ENCODE measurements around the gene LUM. TPM values are rescaled to one million over a fixed set of nuclear protein-coding genes. Genes with fewer than 3 reads are reported as not detected.

Gene LUM
- total and polyA plus RNA-seq, 2 of the 4 experiments (the other 2 are of a cell fraction): 50.0 to 70.5 TPM

DNA sequence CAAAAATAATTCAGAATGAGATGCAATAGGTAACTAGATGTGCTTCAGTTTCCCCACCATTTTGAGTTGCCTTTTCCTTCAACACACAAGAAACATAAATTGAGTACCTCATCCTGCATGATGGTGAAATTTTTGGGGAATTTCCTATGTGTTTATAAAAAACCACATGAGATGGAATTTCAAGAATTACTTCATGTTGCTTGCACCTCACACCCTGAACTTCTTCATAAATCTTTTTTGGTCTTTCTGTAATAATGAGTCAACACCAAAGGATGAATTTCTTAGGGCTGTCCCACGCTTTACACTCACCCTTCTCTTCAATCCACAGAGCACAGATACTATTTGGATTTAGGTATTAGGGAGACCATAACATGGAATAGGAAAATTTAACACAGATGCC is 22.6 kb upstream of the LUM start:
- Histone ChIP-seq H3K18ac (ENCODE audit: low read depth, low read length) (peak overlapping the region; percentile 98), H3K4ac (ENCODE audit: low read depth, low read length) (peak overlapping the region; percentile 93), H3K4me1 (ENCODE audit: control insufficient read depth, insufficient read depth, low read length) (peaks cover 9% of the 10 kb centered on the region), H4K91ac (ENCODE audit: insufficient read depth, low read depth, low read length) (peak overlapping the region; percentile 86), H3K14ac (replicated peaks; ENCODE audit: low read depth, low read length) (peak overlapping the region; percentile 93), H4K5ac (ENCODE audit: low read depth, low read length) (peak overlapping the region; percentile 95; the same call in 1 of the 2 replicates), H2BK20ac (ENCODE audit: low read depth, low read length) (peak overlapping the region; percentile 96), H2BK120ac (ENCODE audit: low read depth, low read length) (peak overlapping the region; percentile 98), H3K27me3 (ENCODE audit: control insufficient read depth, insufficient read depth, low read length) (no peaks in the 10 kb centered on the region), H3K9me3 (ENCODE audit: control insufficient read depth, insufficient read depth, low read length) (no peaks in the 10 kb centered on the region), H2AK5ac (ENCODE audit: low read depth, low read length) (peak overlapping the region; percentile 99), H2AK9ac (replicated peaks; ENCODE audit: low read depth, low read length, poor library complexity) (no peak overlapping the region), H3K4me2 (ENCODE audit: low read depth, low read length) (peak overlapping the region; percentile 65; the same call in 1 of the 2 replicates), H3K79me1 (ENCODE audit: low read depth in 1 of 2, low read length in 2 of 2) (peaks cover 0 to 4% of the 10 kb centered on the region in 2 experiments; a peak in 1 of 4 replicates), H3K9ac (ENCODE audit: low read depth, low read length) (peak overlapping the region; percentile 62; the same call in 1 of the 2 replicates), H3K4me3 (ENCODE audit: insufficient read depth, low read depth, low read length) (no peak overlapping the region), H2AFZ (replicated peaks; ENCODE audit: low read length, poor library complexity) (no peak overlapping the region), H3K56ac (ENCODE audit: extremely low read depth, insufficient read depth, low read length) (peak overlapping the region; percentile 84; the same call in 1 of the 2 replicates), H2BK15ac (ENCODE audit: low read depth, low read length) (peak overlapping the region; percentile 99), H4K8ac (ENCODE audit: low read depth in 2 of 2, low read length in 2 of 2) (peak overlapping the region in 1 of 2 experiments; percentile 94; a peak in 2 of 4 replicates), H4K20me1 (ENCODE audit: insufficient read depth, low read length) (no peaks in the 10 kb centered on the region), H3K36me3 (ENCODE audit: control insufficient read depth, insufficient read depth, low read length) (no peaks in the 10 kb centered on the region), H2BK5ac (ENCODE audit: low read depth, low read length, poor library complexity, severe bottlenecking) (peak overlapping the region; percentile 91), H3K23ac (ENCODE audit: low read depth, low read length) (peak overlapping the region; percentile 86; the same call in 1 of the 2 replicates), H3K9me1 (ENCODE audit: insufficient read depth, low read length) (peaks cover 6% of the 10 kb centered on the region), H3K27ac (ENCODE audit: insufficient read depth, low read length) (peak overlapping the region; percentile 83; the same call in 1 of the 2 replicates)
- dilution Hi-C loops (cut with HindIII; ENCODE audit: low sequenced_read_pairs, unreplicated experiment) (no loop called here), intact Hi-C loops (cut with micrococcal nuclease) (no loop called here), in situ Hi-C loops (cut with MboI; ENCODE audit: low sequenced_read_pairs) (no loop called here)
- ChIA-PET CTCF (no interaction called here), POLR2A (ENCODE audit: unreplicated experiment) (no interaction called here)
- peak; percentile 91 for DNase-seq
- peak; percentile 89 for ATAC-seq (ENCODE audit: low read depth)
- peak; percentile 36; the same call in 1 of the 2 replicates for TF ChIP-seq BHLHE40 (IDR thresholded peaks at IDR 0.05; ENCODE audit: low read depth, low read length)
- TF ChIP-seq NFE2L2 (IDR thresholded peaks at IDR 0.05; ENCODE audit: low read depth, low read length): no peak
- no peak for TF ChIP-seq MXI1 (IDR thresholded peaks at IDR 0.05; ENCODE audit: borderline replicate concordance, low read depth, low read length)
- TF ChIP-seq, protein P1, sequence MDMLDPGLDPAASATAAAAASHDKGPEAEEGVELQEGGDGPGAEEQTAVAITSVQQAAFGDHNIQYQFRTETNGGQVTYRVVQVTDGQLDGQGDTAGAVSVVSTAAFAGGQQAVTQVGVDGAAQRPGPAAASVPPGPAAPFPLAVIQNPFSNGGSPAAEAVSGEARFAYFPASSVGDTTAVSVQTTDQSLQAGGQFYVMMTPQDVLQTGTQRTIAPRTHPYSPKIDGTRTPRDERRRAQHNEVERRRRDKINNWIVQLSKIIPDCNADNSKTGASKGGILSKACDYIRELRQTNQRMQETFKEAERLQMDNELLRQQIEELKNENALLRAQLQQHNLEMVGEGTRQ (IDR thresholded peaks at IDR 0.05; ENCODE audit: low read depth, low read length): no peak
- TF ChIP-seq FOS (IDR thresholded peaks at IDR 0.05; ENCODE audit: low read depth, low read length): peak; percentile 32; the same call in 1 of the 2 replicates
- TF ChIP-seq, protein P2, sequence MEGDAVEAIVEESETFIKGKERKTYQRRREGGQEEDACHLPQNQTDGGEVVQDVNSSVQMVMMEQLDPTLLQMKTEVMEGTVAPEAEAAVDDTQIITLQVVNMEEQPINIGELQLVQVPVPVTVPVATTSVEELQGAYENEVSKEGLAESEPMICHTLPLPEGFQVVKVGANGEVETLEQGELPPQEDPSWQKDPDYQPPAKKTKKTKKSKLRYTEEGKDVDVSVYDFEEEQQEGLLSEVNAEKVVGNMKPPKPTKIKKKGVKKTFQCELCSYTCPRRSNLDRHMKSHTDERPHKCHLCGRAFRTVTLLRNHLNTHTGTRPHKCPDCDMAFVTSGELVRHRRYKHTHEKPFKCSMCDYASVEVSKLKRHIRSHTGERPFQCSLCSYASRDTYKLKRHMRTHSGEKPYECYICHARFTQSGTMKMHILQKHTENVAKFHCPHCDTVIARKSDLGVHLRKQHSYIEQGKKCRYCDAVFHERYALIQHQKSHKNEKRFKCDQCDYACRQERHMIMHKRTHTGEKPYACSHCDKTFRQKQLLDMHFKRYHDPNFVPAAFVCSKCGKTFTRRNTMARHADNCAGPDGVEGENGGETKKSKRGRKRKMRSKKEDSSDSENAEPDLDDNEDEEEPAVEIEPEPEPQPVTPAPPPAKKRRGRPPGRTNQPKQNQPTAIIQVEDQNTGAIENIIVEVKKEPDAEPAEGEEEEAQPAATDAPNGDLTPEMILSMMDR (conservative IDR thresholded peaks at IDR 0.05; ENCODE audit: low read depth, low read length): no peak
- TF ChIP-seq MAFK (IDR thresholded peaks at IDR 0.05; ENCODE audit: low read depth, low read length): no peak
- TF ChIP-seq MAZ (IDR thresholded peaks at IDR 0.05; ENCODE audit: borderline replicate concordance, low read depth, low read length): no peak
- no peak for TF ChIP-seq RAD21 (IDR thresholded peaks at IDR 0.05; ENCODE audit: low read length)
- TF ChIP-seq CEBPB (IDR thresholded peaks at IDR 0.05; ENCODE audit: low read depth, low read length): peak; percentile 64
- no peak for TF ChIP-seq POLR2A (IDR thresholded peaks at IDR 0.05; ENCODE audit: low read depth, low read length)
- no peak for TF ChIP-seq CHD1 (IDR thresholded peaks at IDR 0.05; ENCODE audit: low read depth, low read length)
- no peak for TF ChIP-seq SMC3 (IDR thresholded peaks at IDR 0.05; ENCODE audit: low read depth, low read length)
- TF ChIP-seq RFX5 (IDR thresholded peaks at IDR 0.05; ENCODE audit: low read depth, low read length): no peak
- TF ChIP-seq RCOR1 (IDR thresholded peaks at IDR 0.05; ENCODE audit: insufficient replicate concordance, low read length): no peak
- TF ChIP-seq, protein P3, sequence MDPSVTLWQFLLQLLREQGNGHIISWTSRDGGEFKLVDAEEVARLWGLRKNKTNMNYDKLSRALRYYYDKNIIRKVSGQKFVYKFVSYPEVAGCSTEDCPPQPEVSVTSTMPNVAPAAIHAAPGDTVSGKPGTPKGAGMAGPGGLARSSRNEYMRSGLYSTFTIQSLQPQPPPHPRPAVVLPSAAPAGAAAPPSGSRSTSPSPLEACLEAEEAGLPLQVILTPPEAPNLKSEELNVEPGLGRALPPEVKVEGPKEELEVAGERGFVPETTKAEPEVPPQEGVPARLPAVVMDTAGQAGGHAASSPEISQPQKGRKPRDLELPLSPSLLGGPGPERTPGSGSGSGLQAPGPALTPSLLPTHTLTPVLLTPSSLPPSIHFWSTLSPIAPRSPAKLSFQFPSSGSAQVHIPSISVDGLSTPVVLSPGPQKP (IDR thresholded peaks at IDR 0.05; ENCODE audit: borderline replicate concordance, low read depth, low read length): no peak
- WGBS, 2 experiments (ENCODE audit: extremely low coverage in 2 of 2, insufficient read length in 1 of 2): no CpG with 5 or more reads among the region's 1 CpG
- no TSS peak for BruUV-seq (replicated peaks)
